AG20443 (cell line): ENCODE measurements around the gene HMGXB3.

Source experiments
- DNase-seq: peaks from one replicate; pipeline ENCODE4 v3.0.0; 2012; ENCODE audit warnings: low spot score, mixed read lengths

Gene HMGXB3

GRCh38 chr5:149982505-149982904 is 18.0 kb upstream of the HMGXB3 start:
- DNase-seq: no peak

- no peak for DNase-seq
Measured at GRCh38 chr5:149988126-149988525, 12.4 kb upstream of the HMGXB3 start.

DNA sequence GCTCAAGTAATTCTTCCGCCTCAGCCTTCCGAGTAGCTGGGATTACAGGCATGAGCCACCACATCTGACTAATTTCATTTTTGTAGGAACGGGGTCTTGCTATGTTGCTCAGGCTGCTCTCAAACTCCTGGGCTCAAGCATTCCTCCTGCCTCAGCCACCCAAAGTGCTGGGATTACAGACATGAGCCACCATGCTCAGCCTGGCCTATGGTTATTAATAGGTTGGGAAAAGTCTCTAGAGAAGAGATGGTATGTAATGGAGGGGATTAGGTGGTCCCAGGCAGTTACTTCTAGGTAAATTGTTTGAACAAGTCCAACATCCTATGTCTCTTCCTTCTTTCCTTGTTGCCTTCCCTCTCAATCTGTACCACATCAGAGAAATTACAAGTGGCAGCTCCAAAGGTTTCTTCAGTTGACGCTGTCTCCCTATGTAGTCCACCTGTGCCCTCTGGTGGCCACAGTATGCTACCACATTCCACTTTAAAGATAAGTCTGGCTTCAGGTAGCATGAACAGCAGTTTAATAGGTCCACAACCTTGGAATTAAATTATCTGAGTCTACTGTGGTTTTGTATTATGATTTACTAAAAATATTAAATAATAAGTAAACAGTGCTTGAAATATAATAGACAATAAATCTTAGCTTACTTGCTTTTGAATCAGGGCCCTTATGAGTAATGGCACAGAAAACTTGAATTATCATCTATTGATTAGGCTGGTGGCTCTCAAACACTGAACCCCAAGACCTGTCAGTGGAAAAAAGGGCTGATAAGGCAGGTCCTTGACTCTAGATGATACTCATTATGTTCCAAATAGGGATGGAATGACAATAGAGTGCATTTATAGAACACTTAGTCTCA is 9.8 kb upstream of the HMGXB3 start:
- DNase-seq: peak; percentile 74

DNA sequence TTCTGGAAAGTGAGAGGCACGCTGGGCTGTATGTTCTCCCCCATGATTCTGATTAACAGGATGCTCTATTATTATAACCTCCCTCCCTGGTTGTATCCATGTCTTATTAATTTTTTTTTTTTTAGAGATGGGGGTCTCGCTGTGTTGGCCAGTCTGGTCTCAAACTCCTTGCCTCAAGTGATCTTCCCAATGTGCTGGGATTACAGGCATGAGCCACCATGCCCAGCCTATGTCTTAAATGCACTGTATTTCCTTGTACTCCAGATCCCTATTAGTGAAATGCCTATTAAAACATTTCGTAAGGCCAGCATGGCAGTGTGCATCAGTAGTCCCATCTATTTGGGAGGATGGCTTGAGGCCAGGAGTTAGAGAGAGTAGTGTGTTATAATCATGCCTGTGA is 7.1 kb upstream of the HMGXB3 start:
- no peak for DNase-seq

GRCh38 chr5:149995385-149996204 is 4.9 kb upstream of the HMGXB3 start:
- no peak for DNase-seq

DNA sequence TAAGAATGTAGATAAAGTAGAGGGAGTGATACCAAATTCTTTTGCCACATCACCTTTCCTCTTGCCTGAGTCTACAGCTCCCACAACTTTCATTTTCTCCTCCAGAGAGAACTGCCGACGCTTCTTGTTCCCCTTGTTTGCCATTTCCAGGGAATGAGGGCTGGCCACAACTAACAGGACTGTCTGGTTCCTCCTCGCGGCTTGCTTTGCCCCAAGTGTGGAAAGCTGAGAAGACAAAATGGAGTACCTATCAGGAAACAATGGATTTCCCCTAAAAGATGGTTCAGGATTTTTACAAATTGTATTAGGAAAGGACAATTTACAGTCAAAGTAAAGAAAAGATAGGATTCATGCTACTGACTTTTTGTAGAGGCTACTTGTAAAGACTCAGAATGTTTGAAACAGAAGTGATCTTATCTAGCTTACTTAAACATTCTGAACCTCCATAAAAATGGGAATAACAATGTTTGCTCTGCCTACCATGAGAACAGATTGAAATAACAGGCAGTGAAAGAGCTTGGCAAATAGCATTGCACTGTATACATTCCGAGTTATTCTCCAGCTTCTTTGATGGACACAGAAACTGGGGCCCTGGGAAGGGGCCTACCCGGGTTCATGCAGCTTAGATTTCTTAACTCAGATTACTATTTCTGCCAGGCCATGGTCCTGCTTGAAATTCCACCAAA is 4.2 kb upstream of the HMGXB3 start:
- no peak for DNase-seq

GRCh38 chr5:149998281-149998680 is 2.3 kb upstream of the HMGXB3 start:
- DNase-seq: no peak

GRCh38 chr5:149999359-149999758 is 1.2 kb upstream of the HMGXB3 start:
- DNase-seq: no peak

- no peak for DNase-seq
Measured at GRCh38 chr5:149999866-150000255, 678 bp upstream of the HMGXB3 start.

- peak; percentile 78 for DNase-seq
Measured at GRCh38 chr5:150000990-150001659, 586 bp downstream of the HMGXB3 start.

- peak; percentile 82 for DNase-seq
Measured at GRCh38 chr5:150001660-150002486, 1.3 kb downstream of the HMGXB3 start.

- DNase-seq: no peak
Measured at GRCh38 chr5:150006318-150006717, 5.8 kb downstream of the HMGXB3 start.

GRCh38 chr5:150007050-150007449 is 6.5 kb downstream of the HMGXB3 start:
- DNase-seq: no peak

DNA sequence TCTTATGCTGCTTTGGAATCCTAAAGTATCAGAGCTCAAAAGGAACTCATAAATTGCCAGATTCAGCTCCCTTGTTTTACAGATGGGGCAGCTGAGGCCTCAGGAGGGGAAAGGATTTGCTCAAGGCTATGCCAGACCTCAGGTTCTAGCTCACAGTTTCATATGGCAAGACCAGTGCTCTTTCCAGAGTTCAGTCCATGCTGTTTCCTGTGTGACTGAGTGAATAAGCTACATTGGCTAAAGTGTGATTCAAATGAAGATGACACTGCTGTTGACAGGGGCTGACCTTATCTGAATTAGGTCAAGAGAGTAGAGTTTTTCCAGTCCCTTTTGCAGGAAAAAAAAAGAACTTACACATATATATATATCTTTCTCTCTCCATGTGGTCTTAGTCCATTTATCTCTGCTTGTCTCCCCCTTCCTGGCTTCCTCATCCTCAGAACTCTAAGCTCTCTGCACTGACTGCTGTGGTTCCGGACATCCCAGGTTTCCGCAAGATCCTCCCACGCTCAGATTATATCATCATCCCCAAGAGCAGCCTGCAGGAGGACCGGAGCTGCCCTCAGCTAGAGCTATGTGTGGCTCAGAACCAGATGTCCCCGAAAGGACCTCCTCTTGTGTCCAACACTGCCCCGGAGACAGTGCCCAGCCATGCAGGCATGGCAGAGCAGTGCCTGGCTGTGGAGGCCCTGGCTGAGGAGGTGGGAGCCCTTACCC is 9.3 kb downstream of the HMGXB3 start:
- no peak for DNase-seq

- DNase-seq: no peak
Measured at GRCh38 chr5:150013931-150014330, 13.4 kb downstream of the HMGXB3 start.

DNA sequence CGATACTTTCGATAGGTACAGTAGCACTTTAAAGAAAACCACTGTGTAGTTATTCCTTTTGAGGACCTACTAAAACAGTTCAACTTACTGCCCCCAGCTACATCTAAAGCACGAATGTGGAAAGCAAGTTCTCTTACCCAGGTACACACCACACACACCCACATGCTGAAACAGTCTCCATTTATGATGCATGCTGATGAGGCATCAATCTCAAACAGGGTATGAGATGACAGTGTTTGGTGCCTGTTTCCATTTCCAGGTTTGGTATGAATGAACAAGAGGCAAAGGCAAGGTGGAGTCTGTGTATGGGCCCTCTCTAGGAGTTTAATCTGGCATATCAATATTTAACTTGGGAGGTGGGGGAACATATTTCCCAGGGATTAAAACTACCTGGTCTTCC is 13.9 kb downstream of the HMGXB3 start:
- DNase-seq: no peak

GRCh38 chr5:150015415-150015814 is 14.9 kb downstream of the HMGXB3 start:
- DNase-seq: no peak

DNA sequence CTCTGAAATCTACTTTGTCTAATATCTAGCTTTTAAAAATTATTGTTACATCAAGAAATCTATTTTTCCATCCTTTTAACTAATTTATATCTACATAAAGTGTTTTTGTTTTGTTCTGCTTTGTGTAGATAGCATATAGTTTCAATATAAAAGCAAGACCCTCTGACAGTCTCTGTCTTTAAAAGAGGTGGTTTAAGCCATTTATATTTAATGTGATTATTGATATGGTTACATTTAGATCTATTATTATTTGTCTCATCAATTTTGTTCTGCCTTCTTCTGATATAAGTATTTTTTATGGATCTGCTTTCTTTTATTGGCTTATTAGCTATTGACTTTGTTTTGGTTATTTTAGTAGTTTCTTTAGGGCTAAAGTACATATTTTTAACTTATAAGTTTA is 16.0 kb downstream of the HMGXB3 start:
- DNase-seq: no peak

DNA sequence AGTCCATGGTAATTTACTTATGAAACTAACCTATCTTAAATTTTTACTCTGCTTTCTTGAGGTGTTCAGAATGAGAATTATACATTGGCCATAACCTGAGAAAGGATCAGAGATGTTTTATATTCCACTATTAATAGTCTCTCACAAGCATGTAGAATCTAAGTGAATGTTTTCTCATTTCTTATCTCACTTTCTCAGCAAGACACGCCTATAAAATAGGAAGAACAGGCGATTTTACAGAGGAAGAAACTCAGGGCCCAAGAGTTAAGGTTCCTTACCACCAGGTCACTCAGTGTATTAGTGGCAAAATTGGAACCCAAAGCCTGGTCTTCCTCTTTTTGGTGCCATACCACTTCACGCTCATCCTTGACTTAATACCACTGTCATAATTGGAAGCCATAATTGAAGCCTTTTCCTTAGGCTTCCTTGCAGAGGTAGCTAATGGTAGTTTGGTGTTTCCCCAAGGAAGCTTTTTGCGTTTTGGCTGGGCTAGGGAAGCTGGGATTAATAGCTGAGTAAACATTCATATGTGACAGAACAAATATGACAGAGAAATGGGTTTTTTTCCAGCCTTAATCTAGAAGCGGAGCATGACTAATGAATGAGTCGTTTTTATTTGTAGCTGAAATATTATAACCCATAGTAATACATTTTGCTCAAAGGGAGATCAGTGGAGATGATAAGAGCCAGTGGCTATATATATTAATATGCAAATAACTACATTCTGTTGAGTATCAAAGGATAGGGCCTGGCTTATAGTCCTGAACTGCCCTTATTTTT is 16.9 kb downstream of the HMGXB3 start:
- DNase-seq: no peak

DNA sequence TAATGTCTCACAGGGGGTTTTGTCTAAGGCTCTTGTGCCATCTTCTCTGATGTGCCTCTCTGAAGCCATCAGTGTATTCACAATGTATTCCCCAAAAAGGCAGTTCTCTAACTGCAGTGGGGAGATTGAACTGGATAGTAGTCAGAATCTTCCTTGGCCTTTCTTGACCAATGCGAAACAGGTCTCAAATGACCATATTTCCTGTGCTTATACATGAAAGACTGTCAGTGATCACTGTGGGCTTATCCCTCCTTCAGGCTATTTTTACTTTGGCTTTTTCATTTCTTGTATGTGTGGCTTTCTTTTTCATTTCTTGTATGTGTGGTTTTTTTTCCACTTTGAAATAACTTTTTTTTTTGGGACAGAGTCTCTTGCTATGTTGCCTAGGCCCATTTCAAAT is 19.7 kb downstream of the HMGXB3 start:
- DNase-seq: no peak
